Breast epithelium (tissue), 3 donors: ENCODE results near the gene STARD13.

Experiments
- CTCF ChIP-seq, 3 donors: fragments of 450-650 bp; IDR thresholded peaks; one replicate each; pipeline ENCODE4 v1.5.1; 2016 to 2017; ENCODE audit warnings: antibody characterized with exemption in 3 of 3, mild to moderate bottlenecking in 3 of 3, moderate library complexity in 3 of 3
- POLR2A ChIP-seq: fragments of 450-650 bp; IDR thresholded peaks from one replicate; pipeline ENCODE4 v1.6.1; 2016; ENCODE audit warnings: antibody characterized with exemption, mild to moderate bottlenecking, moderate library complexity

- TF ChIP-seq CTCF (IDR thresholded peaks at IDR 0.05), result no peak
- no peak for TF ChIP-seq POLR2A
Observed at GRCh38 chr13:33279414-33280278, 5.9 kb downstream of the STARD13 start.
